ENCODE results near the gene CHN1. TPM values are rescaled to one million over a fixed set of nuclear protein-coding genes. Genes with fewer than 3 reads are reported as not detected.

Gene CHN1
- total RNA-seq, 4 donors from 2014 or later = 0.66 to 4.7 (median 2.4) TPM

DNA sequence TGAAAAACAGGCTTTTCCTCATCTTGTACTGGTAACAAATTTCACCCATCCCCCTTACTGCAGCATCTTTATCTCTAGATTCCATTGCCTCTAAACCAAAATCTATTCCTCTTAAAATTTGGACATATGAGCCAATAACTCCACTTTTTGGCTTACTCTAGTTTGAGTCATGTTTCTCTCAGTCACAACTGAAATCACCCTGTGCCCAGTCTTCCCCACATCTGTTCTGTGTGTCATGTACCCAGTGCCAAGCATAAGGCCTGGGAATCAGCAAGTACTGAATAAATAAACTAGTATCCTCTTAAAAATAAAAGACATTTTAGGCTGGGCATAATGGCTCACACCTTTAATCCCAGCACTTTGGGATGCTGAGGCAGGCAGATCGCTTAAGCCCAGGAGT is 20.8 kb upstream of the CHN1 start:
- no peak for TF ChIP-seq CTCF (IDR thresholded peaks at IDR 0.05 in 4 of 5, conservative IDR thresholded peaks at IDR 0.05 in 1 of 5)
- TF ChIP-seq POLR2A (IDR thresholded peaks at IDR 0.05) = no peak
- Histone ChIP-seq H3K4me3 (no peak overlapping the region), H3K4me1 (peaks cover 4 to 13% of the 10 kb centered on the region in 2 donors), H3K36me3 (no peaks in the 10 kb centered on the region), H3K27ac (no peak overlapping the region), H3K27me3 (no peaks in the 10 kb centered on the region), H3K9me3 (no peaks in the 10 kb centered on the region)
- no peak for ATAC-seq
- in situ Hi-C loops (cut with MboI; ENCODE audit: low sequenced_read_pairs in 4 of 4) = no loop called here
- no peak for DNase-seq
- intact Hi-C loops (cut with DNase I; ENCODE audit: low total_unique reads) = no loop called here

DNA sequence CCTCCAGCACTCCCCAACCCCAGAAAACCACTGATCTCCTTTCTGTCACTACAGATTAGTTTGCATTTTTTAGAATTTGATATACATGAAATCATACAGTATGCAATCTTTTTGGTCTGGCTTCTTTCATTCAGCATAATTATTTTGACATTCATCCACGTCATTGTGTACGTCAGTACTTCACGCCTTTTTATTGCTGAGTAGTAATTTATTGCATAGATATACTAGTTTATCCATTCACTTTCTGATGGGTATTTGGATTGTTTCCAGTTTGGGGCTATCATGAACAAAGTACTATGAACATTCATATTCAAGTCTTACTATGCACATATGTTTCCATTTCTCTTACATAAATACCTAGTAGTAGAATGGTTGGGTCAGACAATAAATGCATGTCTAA is 20.1 kb upstream of the CHN1 start:
- Histone ChIP-seq H3K9me3 (no peaks in the 10 kb centered on the region), H3K4me3 (no peak overlapping the region), H3K36me3 (no peaks in the 10 kb centered on the region), H3K4me1 (peaks cover 4 to 13% of the 10 kb centered on the region in 2 donors), H3K27ac (no peak overlapping the region), H3K27me3 (no peaks in the 10 kb centered on the region)
- intact Hi-C loops (cut with DNase I; ENCODE audit: low total_unique reads) (no loop called here), in situ Hi-C loops (cut with MboI; ENCODE audit: low sequenced_read_pairs in 4 of 4) (no loop called here)
- no peak for ATAC-seq
- no peak for TF ChIP-seq POLR2A (IDR thresholded peaks at IDR 0.05)
- TF ChIP-seq CTCF (IDR thresholded peaks at IDR 0.05 in 4 of 5, conservative IDR thresholded peaks at IDR 0.05 in 1 of 5) = no peak
- DNase-seq = no peak

- no peaks in the 10 kb centered on the region for H3K36me3 ChIP-seq
- in situ Hi-C loops (cut with MboI; ENCODE audit: low sequenced_read_pairs in 4 of 4) = no loop called here
- no peak for TF ChIP-seq CTCF (IDR thresholded peaks at IDR 0.05 in 4 of 5, conservative IDR thresholded peaks at IDR 0.05 in 1 of 5)
- no peak for TF ChIP-seq POLR2A (IDR thresholded peaks at IDR 0.05)
- H3K4me1 ChIP-seq = peaks cover 4 to 5% of the 10 kb centered on the region in 2 donors
- ATAC-seq (no peak), DNase-seq (no peak)
- no peaks in the 10 kb centered on the region for H3K27me3 ChIP-seq
- no peaks in the 10 kb centered on the region for H3K9me3 ChIP-seq
- no peak overlapping the region for H3K4me3 ChIP-seq
- intact Hi-C loops (cut with DNase I; ENCODE audit: low total_unique reads) = no loop called here
- H3K27ac ChIP-seq = no peak overlapping the region
Measured at GRCh38 chr2:175022923-175023322, 17.7 kb upstream of the CHN1 start.

DNA sequence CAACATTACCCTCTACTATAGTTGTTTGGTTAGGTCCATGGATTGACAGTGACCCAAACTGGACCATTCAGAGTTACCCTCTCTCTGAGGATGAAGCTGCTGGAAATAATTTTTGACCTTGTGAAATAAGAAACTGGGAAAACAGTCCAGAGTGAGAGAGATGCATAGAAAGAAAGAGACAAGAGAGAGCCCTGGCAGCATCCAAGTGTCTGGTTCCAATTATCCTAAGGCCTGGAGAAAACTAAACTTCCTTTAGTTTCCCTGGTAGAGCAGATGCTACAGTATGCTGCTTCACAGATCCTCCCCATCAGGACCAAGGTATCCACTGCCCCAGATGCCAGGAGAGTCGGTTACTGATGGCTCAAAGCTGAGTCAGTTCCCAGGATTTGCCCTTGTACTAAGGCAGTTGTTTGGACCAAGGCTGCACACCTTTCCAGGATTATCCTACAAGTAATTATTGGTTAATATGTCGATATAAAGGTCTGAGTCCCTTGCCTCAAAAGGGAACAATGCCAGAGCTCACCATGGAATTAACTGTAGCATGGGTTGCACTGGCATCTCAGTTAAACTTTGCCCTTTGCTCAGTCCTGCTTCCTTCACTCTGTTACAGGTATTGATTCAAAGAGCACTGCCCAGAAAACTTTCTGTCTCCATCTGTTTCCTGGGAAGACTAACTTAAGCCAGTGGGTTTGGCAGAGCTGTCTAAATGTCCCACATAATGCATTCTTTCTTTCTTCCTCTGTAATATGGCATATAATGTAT is 14.6 kb upstream of the CHN1 start:
- intact Hi-C loops (cut with DNase I; ENCODE audit: low total_unique reads) (no loop called here), in situ Hi-C loops (cut with MboI; ENCODE audit: low sequenced_read_pairs in 4 of 4) (no loop called here)
- DNase-seq (no peak), ATAC-seq (no peak)
- no peaks in the 10 kb centered on the region for H3K36me3 ChIP-seq
- no peaks in the 10 kb centered on the region for H3K4me1 ChIP-seq
- H3K27ac ChIP-seq = no peak overlapping the region
- no peaks in the 10 kb centered on the region for H3K27me3 ChIP-seq
- no peaks in the 10 kb centered on the region for H3K9me3 ChIP-seq
- H3K4me3 ChIP-seq = no peak overlapping the region
- TF ChIP-seq POLR2A (IDR thresholded peaks at IDR 0.05) (no peak), CTCF (IDR thresholded peaks at IDR 0.05 in 4 of 5, conservative IDR thresholded peaks at IDR 0.05 in 1 of 5) (no peak)

Measured in gastrocnemius medialis (tissue), 4 donors.